Uterus (tissue), 2 donors: ENCODE results near the gene EFNB1.

Source experiments
- POLR2A ChIP-seq, 2 donors: fragments of 450-650 bp; IDR thresholded peaks; one replicate each; pipeline ENCODE4 v1.6.1; 2016; ENCODE audit warnings: antibody characterized with exemption in 2 of 2, mild to moderate bottlenecking in 1 of 2, moderate library complexity in 1 of 2
- TF ChIP-seq, protein P1 (sequence below), 4 experiments: fragments of 200-600 bp in 2 of 4; fragments of 450-650 bp in 2 of 4; sonication (generic) in 2 of 4; IDR thresholded peaks; one replicate each; pipeline ENCODE4 v1.5.1; 2016 to 2019; ENCODE audit warnings: antibody characterized with exemption in 4 of 4, mild to moderate bottlenecking in 2 of 4, moderate library complexity in 1 of 4

DNA sequence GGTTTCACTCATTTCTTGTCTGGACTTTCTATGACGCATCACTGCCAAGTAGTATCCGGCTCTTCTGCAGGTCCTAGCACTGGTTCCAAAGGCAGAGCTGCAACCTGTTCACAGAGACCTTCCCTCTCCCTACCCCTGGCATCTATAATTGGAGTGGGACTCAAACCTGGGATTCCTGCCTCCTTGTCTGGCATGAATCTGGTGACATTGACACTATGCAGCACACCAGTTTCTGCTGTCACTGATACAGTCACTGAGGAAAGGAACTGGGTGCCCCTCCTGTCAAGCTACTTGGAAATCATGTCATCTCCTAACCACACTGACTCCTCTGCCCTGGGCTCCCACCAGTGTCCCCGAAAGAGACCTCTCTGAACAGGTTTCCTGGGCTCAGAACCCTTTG lies 33.1 kb upstream of the EFNB1 start:
- TF ChIP-seq, protein P1, sequence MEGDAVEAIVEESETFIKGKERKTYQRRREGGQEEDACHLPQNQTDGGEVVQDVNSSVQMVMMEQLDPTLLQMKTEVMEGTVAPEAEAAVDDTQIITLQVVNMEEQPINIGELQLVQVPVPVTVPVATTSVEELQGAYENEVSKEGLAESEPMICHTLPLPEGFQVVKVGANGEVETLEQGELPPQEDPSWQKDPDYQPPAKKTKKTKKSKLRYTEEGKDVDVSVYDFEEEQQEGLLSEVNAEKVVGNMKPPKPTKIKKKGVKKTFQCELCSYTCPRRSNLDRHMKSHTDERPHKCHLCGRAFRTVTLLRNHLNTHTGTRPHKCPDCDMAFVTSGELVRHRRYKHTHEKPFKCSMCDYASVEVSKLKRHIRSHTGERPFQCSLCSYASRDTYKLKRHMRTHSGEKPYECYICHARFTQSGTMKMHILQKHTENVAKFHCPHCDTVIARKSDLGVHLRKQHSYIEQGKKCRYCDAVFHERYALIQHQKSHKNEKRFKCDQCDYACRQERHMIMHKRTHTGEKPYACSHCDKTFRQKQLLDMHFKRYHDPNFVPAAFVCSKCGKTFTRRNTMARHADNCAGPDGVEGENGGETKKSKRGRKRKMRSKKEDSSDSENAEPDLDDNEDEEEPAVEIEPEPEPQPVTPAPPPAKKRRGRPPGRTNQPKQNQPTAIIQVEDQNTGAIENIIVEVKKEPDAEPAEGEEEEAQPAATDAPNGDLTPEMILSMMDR (IDR thresholded peaks at IDR 0.05) = no peak
- TF ChIP-seq POLR2A (IDR thresholded peaks at IDR 0.05) = no peak
